Stimulated activated CD4-positive, alpha-beta T cell treated with anti-CD3 and anti-CD28 coated beads, TNF-alpha, amount 100 ng/mL, for 1 hour (primary cell): Measurements from ENCODE around the gene SHC3.

Experiments
- DNase-seq, 3 donors: peaks; one replicate each; pipeline ENCODE4 v3.0.0-alpha.2; 2020; ENCODE audit warnings: low read depth in 3 of 3, low spot score in 1 of 3

Gene SHC3

GRCh38 chr9:89113851-89114250, 64.8 kb downstream of the SHC3 start:
- DNase-seq, result no peak

DNA sequence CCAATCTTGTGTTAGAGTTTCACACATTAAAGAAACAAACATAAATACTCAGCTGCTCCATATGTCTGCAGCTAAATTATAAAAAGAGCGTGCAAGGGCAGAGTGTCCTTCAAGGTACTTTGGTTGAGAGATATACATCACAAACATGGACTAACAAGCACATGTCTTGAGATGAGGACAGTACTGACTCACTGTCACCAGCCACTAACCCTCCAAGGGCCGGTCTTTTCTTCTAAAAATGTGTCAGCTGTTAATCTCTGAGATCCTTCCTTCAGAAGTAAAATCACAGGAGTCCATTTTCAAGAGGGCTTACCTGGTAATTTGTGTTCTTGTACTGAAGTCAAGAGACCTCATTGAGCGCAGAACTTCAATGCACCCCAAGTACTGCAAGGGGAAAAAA, 66.4 kb downstream of the SHC3 start:
- no peak for DNase-seq

DNA sequence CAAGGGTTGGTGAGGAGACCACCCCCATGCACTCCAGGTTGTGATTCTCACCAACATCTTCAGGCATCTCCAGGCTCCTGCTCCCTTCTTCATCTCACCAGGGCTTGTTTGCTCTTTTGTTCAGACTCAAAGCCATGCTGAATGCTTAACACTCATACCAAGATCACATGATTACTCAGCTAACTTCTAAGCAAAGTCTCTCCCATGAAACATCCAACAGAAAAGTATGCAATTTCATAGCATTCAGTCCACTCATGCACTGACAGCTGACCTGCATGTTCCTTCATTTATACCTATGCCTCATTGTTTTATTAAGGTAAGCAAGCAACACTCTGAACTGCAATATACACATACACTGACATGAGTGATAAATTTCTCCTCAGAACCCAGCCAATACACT, 69.0 kb downstream of the SHC3 start:
- no peak for DNase-seq

GRCh38 chr9:89107406-89107805, 71.2 kb downstream of the SHC3 start:
- no peak for DNase-seq

- DNase-seq, result no peak
These were observed 72.3 kb downstream of the SHC3 start for GRCh38 chr9:89106224-89106851.

- no peak for DNase-seq
These were observed 73.8 kb downstream of the SHC3 start for GRCh38 chr9:89104821-89105220.

GRCh38 chr9:89097219-89097618, 81.4 kb downstream of the SHC3 start:
- no peak for DNase-seq

DNA sequence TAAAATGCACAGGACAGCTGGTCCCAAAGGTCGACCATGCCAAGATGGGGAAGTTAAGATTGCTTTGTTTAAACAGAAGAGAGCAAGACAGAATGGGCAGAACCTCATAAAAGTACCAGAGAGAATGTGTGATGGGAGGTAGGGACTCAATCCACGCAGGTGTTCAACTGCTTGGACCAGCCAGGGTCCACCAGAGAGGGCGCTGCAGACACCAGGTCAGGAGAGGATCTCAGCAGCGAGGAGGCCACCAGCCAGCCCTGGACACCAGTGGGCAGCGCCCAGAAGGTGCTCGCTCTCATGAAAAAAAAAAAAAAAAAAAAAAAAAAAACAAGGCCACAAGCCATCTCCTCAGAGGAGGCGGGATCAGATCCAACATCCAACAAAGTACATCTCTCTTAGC, 81.8 kb downstream of the SHC3 start:
- DNase-seq, result no peak

- no peak for DNase-seq
These were observed 82.7 kb downstream of the SHC3 start for GRCh38 chr9:89095761-89096528.

- no peak for DNase-seq
These were observed 85.2 kb downstream of the SHC3 start for GRCh38 chr9:89093201-89093975.

GRCh38 chr9:89089176-89089575, 89.4 kb downstream of the SHC3 start:
- no peak for DNase-seq

DNA sequence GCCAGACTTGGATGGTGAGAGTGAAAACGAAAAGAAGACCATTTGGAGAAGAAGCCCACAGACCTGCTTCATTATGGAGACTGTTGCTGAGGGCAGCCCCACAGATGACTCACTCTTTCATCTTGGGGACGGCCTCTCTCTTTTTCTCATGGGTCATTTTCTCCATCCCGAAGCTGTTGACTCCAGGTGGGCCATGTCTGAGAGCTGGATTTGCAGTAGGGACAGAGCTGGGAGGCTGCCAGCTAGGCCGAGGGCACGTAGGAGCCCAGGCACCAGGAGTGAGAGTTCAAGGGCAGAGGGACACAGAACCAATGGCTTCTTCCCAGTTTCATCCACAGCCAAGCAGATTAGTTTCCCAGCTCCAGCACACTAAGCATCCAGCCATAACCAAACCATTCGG, 95.0 kb downstream of the SHC3 start:
- no peak for DNase-seq

DNA sequence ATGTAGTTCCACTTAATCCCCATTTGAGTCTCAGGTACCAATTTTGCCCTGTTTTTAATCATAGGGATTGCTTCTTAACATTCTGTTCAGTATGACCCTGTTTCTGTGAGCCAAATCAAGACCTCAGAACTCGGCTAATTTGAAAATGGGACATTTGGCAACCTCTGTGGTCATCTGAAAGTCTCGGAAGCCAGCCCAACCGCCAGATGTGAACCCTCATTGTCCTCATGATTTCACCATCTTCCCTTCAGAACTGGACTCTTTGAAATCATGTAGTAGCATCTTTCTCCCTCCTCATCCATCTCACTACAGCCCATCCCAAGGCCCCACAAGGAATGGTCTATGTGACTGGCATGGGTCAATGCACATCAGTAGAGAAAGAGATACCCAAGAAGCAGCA, 98.4 kb downstream of the SHC3 start:
- DNase-seq, result no peak

- no peak for DNase-seq
These were observed 99.2 kb downstream of the SHC3 start for GRCh38 chr9:89079391-89079790.

DNA sequence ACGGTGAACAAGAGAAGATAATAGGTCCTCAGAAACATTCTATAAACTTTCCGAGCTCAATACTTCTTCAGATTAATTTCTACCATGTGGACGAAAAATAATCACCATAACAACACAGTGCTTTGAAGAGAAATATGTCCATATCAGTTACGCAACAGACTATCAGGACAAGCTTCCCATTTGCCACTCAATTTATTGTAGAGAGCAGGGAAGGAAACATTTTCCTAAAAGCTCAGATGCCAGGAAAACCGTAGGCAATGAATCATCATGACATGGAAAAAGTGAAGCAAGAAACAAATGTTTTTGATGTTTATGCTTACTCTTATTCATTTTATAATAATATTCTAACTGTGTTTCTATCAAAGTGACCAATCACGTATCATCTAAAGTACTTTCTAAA, 99.8 kb downstream of the SHC3 start:
- DNase-seq, result no peak

GRCh38 chr9:89078421-89078820, 100.2 kb downstream of the SHC3 start:
- no peak for DNase-seq

DNA sequence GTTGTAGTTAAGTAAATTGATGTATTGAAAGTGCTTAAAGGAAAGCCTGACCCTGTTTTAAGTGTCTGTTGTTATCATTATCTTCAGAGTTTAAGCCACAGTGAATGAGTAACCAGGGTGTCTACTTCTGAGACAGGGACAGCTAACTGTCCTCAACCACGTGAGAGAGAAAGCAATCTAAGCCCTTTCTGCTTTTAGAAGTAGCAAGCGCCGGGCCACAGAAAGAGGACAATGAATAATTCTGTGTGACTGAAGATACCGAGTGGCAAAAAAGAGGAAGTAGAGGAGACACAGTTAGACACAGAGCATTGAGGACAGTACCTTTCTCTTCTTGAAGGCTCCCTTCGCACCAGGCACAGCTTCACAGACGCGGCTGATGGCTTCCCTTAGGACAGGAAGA, 101.1 kb downstream of the SHC3 start:
- no peak for DNase-seq

DNA sequence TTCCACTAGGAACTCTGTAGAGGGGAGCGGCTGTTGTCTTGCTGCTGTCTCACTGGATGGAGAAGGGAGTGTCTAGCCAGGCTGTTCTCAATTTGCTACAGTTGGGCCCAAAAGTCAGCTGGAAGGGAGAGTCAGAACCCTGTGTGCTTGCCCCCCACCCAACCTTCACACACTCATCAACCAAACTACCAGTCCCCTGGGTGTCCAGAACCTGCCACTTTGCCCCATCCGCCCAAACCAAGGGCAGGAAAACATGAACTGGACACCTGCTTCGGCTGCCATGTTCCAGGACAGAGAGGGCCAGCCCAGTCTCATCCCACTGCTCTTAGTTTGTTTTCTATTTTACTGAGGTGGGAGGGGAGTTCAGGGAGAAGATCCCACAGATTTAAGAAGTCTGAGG, 105.2 kb downstream of the SHC3 start:
- DNase-seq, result no peak

- no peak for DNase-seq
These were observed 107.0 kb downstream of the SHC3 start for GRCh38 chr9:89071591-89071990.

- DNase-seq, result no peak
These were observed 111.8 kb downstream of the SHC3 start for GRCh38 chr9:89066835-89067234.

GRCh38 chr9:89065921-89066320, 112.7 kb downstream of the SHC3 start:
- DNase-seq, result no peak

GRCh38 chr9:89060790-89061189, 117.8 kb downstream of the SHC3 start:
- DNase-seq, result no peak
